ENCODE measurements around the gene FYN. TPM values are rescaled to one million over a fixed set of nuclear protein-coding genes. Genes with fewer than 3 reads are reported as not detected.

Gene FYN
- total and polyA plus RNA-seq, 2 of the 13 experiments (the other 11 are each of a cell fraction or from before 2014, with no cell fraction given) = 15.5 to 24.6 TPM

DNA sequence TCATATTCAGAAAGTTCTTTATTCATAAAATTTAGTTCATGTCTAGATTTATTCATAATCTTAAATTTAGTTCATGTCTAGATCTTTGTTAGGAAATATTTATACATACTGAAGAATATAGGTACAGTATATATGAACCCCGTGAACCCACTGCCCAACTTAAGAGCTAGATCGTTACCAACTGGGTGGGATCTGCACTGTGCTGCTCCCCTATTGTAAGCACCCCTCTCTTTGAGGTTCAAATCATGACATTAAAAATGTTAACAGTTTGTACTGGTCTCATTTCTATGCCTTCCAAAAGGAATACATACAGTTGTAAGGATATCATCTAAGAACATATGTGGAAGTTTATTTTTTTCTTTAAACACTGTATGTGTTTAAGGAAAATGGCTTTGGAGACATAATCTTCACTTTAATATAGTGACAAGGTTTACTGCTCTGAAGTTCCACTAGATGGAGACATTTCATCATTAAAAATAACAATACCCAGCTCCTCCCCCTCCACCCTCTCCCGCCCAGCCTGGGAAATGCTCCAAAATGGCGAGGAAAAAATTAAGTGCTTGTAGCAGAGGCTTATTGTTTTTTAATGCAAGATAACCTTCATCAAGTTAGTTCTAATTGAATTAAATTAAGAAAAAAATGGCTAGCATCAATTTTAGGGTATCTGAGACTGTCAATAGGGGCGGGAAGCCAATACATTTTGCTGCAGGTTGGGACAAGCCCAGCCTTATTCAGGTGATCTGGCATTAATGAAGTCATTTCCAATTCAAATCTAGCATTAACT, 163.4 kb downstream of the FYN start (continued):
- TF ChIP-seq THRA (CRISPR knock-in tag; IDR thresholded peaks at IDR 0.05; ENCODE audit: borderline replicate concordance) (no peak), ZNF761 (CRISPR knock-in tag; conservative IDR thresholded peaks at IDR 0.05) (no peak), ZNF207 (IDR thresholded peaks at IDR 0.05; ENCODE audit: borderline replicate concordance) (no peak), AKAP8 (CRISPR knock-in tag; IDR thresholded peaks at IDR 0.05) (no peak), ZNF713 (CRISPR knock-in tag; IDR thresholded peaks at IDR 0.05) (no peak), KDM4B (CRISPR knock-in tag; IDR thresholded peaks at IDR 0.05) (no peak), ARID3A (IDR thresholded peaks at IDR 0.05; ENCODE audit: low read depth, low read length) (peak; percentile 65; the same call in 1 of the 2 replicates), SRSF4 (IDR thresholded peaks at IDR 0.05; ENCODE audit: low read depth, low read length, poor library complexity, severe bottlenecking) (no peak), ZNF704 (CRISPR knock-in tag; IDR thresholded peaks at IDR 0.05; ENCODE audit: borderline replicate concordance) (no peak), TFDP2 (CRISPR knock-in tag; IDR thresholded peaks at IDR 0.05) (peak; percentile 55), ZNF547 (CRISPR knock-in tag; IDR thresholded peaks at IDR 0.05) (no peak), ZNF101 (CRISPR knock-in tag; IDR thresholded peaks at IDR 0.05; ENCODE audit: borderline replicate concordance, low read depth) (no peak), MIXL1 (CRISPR knock-in tag; IDR thresholded peaks at IDR 0.05) (0 out of 2 replicates have a peak, but pooled peaks have one; percentile 9), GFI1 (CRISPR knock-in tag; IDR thresholded peaks at IDR 0.05; ENCODE audit: borderline replicate concordance) (no peak), MIER3 (CRISPR knock-in tag; IDR thresholded peaks at IDR 0.05; ENCODE audit: borderline replicate concordance) (no peak)
- TF ChIP-seq, protein P1, sequence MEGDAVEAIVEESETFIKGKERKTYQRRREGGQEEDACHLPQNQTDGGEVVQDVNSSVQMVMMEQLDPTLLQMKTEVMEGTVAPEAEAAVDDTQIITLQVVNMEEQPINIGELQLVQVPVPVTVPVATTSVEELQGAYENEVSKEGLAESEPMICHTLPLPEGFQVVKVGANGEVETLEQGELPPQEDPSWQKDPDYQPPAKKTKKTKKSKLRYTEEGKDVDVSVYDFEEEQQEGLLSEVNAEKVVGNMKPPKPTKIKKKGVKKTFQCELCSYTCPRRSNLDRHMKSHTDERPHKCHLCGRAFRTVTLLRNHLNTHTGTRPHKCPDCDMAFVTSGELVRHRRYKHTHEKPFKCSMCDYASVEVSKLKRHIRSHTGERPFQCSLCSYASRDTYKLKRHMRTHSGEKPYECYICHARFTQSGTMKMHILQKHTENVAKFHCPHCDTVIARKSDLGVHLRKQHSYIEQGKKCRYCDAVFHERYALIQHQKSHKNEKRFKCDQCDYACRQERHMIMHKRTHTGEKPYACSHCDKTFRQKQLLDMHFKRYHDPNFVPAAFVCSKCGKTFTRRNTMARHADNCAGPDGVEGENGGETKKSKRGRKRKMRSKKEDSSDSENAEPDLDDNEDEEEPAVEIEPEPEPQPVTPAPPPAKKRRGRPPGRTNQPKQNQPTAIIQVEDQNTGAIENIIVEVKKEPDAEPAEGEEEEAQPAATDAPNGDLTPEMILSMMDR (CRISPR knock-in tag; IDR thresholded peaks at IDR 0.05) = peak; percentile 77
- TF ChIP-seq, protein P2, sequence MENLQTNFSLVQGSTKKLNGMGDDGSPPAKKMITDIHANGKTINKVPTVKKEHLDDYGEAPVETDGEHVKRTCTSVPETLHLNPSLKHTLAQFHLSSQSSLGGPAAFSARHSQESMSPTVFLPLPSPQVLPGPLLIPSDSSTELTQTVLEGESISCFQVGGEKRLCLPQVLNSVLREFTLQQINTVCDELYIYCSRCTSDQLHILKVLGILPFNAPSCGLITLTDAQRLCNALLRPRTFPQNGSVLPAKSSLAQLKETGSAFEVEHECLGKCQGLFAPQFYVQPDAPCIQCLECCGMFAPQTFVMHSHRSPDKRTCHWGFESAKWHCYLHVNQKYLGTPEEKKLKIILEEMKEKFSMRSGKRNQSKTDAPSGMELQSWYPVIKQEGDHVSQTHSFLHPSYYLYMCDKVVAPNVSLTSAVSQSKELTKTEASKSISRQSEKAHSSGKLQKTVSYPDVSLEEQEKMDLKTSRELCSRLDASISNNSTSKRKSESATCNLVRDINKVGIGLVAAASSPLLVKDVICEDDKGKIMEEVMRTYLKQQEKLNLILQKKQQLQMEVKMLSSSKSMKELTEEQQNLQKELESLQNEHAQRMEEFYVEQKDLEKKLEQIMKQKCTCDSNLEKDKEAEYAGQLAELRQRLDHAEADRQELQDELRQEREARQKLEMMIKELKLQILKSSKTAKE (CRISPR knock-in tag; IDR thresholded peaks at IDR 0.05; ENCODE audit: borderline replicate concordance) = no peak
- TF ChIP-seq, protein P3, sequence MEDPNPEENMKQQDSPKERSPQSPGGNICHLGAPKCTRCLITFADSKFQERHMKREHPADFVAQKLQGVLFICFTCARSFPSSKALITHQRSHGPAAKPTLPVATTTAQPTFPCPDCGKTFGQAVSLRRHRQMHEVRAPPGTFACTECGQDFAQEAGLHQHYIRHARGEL (CRISPR knock-in tag; IDR thresholded peaks at IDR 0.05) = peak; percentile 78; the same call in 1 of the 2 replicates

Data from HepG2 (cell line).